SK-N-SH treated with all-trans-retinoic acid at 6 μM for 48 hours (cell line): ENCODE data around the gene GSN.

Experiments used
- ARNTL ChIP-seq: fragments of 450-650 bp; formaldehyde crosslinking; IDR thresholded peaks from 2 replicates; pipeline ENCODE4 v1.5.0; 2020; ENCODE audit warnings: low read depth, mild to moderate bottlenecking, moderate library complexity, borderline replicate concordance
- CSDC2 ChIP-seq: fragments of 250-450 bp; sonication (Bioruptor Pico); IDR thresholded peaks from 2 replicates; pipeline ENCODE4 v1.5.0; 2020; ENCODE audit warnings: mild to moderate bottlenecking, moderate library complexity
- GLIS3 ChIP-seq: fragments of 250-450 bp; sonication (Bioruptor Pico); IDR thresholded peaks from 2 replicates; pipeline ENCODE4 v1.5.0; 2020; ENCODE audit warnings: mild to moderate bottlenecking, moderate library complexity
- ISL1 ChIP-seq: fragments of 250-450 bp; sonication (Bioruptor Pico); IDR thresholded peaks from 2 replicates; pipeline ENCODE4 v2.1.2; 2022; ENCODE audit warnings: mild to moderate bottlenecking, moderate library complexity
- OSR1 ChIP-seq: fragments of 250-450 bp; sonication (Bioruptor Pico); IDR thresholded peaks from 2 replicates; pipeline ENCODE4 v1.8.0; 2022; ENCODE audit warnings: moderate library complexity, mild to moderate bottlenecking, inconsistent platforms
- RARB ChIP-seq: fragments of 250-450 bp; sonication (Bioruptor Pico); IDR thresholded peaks from 2 replicates; pipeline ENCODE4 v1.8.0; 2021; ENCODE audit warnings: mild to moderate bottlenecking, moderate library complexity
- TCF4 ChIP-seq: fragments of 250-450 bp; sonication (Bioruptor Pico); IDR thresholded peaks from 2 replicates; pipeline ENCODE4 v1.8.0; 2021; ENCODE audit warnings: mild to moderate bottlenecking, moderate library complexity, borderline replicate concordance
- TOX ChIP-seq: fragments of 250-450 bp; sonication (Bioruptor Pico); IDR thresholded peaks from 2 replicates; pipeline ENCODE4 v1.8.0; 2021; ENCODE audit warnings: mild to moderate bottlenecking, moderate library complexity, borderline replicate concordance
- ZFP3 ChIP-seq: fragments of 250-450 bp; sonication (Bioruptor Pico); IDR thresholded peaks from 2 replicates; pipeline ENCODE4 v1.5.0; 2020; ENCODE audit warnings: mild to moderate bottlenecking, moderate library complexity
- ZFP30 ChIP-seq: fragments of 450-650 bp; formaldehyde crosslinking; IDR thresholded peaks from 2 replicates; pipeline ENCODE4 v1.5.0; 2022; ENCODE audit warnings: mild to moderate bottlenecking, moderate library complexity
- ZNF565 ChIP-seq: fragments of 450-650 bp; formaldehyde crosslinking; conservative IDR thresholded peaks from 2 replicates; pipeline ENCODE4 v1.5.0; 2020; ENCODE audit warnings: low read depth, mild to moderate bottlenecking, moderate library complexity
- TF ChIP-seq, protein P1 (sequence below): fragments of 250-450 bp; sonication (Bioruptor Pico); IDR thresholded peaks from 2 replicates; pipeline ENCODE4 v1.8.0; 2020; ENCODE audit warnings: mild to moderate bottlenecking, moderate library complexity, borderline replicate concordance

DNA sequence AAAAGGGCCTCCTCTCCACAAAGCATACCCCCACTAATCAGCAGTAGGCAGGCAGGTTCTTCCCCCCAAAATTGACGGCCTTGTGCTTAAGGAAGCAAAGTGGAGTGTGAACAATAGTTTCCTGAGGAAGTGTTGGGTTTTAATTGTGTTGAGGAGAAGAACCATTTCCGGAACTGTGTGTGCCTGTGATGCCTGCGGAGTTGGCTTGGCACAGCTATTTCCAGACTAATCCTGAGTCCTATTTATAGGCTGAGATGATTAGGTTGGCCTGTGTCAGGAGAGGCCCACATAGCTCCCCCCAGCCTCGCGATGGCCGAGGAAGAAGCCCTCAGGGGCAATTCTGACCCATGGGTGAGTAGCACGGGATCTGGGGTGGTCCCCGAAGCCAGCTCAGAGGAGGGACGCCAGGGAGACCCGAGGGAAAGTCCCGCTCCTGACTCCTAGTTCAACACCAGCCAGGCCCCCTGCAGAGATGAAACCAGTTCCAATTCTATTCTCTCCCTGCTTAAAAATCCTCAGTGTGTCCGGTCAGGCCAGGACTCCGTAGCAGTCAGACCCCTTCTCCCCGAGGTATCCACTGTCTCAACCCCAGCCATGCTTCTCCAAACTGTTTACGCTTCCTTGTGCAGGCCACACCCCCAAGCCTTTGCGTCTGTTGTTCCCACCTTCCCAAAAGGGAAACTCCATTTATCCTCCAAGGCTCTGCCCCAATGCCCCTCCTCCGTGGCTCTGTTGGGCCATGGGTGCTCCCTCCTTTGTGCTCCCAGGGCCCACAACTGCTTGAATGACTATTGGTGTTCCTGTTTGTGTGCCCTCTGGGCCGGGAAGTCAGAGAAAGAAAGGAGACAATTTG lies 18.1 kb downstream of the GSN start:
- TF ChIP-seq ZFP30 (CRISPR knock-in tag) (no peak), RARB (CRISPR knock-in tag) (no peak), ISL1 (no peak), ZFP3 (CRISPR knock-in tag) (no peak), CSDC2 (CRISPR knock-in tag) (no peak), ARNTL (CRISPR knock-in tag) (no peak), OSR1 (CRISPR knock-in tag) (no peak), GLIS3 (CRISPR knock-in tag) (no peak), ZNF565 (CRISPR knock-in tag) (no peak), TOX (CRISPR knock-in tag) (no peak), TCF4 (no peak)
- TF ChIP-seq, protein P1, sequence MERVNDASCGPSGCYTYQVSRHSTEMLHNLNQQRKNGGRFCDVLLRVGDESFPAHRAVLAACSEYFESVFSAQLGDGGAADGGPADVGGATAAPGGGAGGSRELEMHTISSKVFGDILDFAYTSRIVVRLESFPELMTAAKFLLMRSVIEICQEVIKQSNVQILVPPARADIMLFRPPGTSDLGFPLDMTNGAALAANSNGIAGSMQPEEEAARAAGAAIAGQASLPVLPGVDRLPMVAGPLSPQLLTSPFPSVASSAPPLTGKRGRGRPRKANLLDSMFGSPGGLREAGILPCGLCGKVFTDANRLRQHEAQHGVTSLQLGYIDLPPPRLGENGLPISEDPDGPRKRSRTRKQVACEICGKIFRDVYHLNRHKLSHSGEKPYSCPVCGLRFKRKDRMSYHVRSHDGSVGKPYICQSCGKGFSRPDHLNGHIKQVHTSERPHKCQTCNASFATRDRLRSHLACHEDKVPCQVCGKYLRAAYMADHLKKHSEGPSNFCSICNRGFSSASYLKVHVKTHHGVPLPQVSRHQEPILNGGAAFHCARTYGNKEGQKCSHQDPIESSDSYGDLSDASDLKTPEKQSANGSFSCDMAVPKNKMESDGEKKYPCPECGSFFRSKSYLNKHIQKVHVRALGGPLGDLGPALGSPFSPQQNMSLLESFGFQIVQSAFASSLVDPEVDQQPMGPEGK = no peak
